CD4-positive, alpha-beta T cell (primary cell): Measurements from ENCODE around the gene HIPK1. TPM values are rescaled to one million over a fixed set of nuclear protein-coding genes. Genes with fewer than 3 reads are reported as not detected.

Experiments used
- ATAC-seq: fragments of 200-7000 bp; cut with Tn5 transposase; one replicate; pipeline ENCODE4 v1.10.0; 2022; ENCODE audit warnings: mild to moderate bottlenecking; ENCODE audit not compliant: poor library complexity
- CTCF ChIA-PET: fragments of 350-600 bp; sonication (Branson Sonifier 250); formaldehyde crosslinking; loops from one replicate; lab custom pipeline; 2021; ENCODE audit warnings: antibody characterized with exemption, inconsistent platforms; lab: Charles Lee
- POLR2A ChIA-PET: fragments of 350-600 bp; sonication (Branson Sonifier 250); formaldehyde crosslinking; loops from one replicate; lab custom pipeline; 2021; ENCODE audit warnings: antibody characterized with exemption, inconsistent platforms; lab: Charles Lee
- DNase-seq, 14 experiments: peaks; one replicate each; pipeline ENCODE4 v3.0.0-alpha.2; 2013 to 2020; ENCODE audit warnings: mixed read lengths in 2 of 14
- H3K27ac ChIP-seq, 2 donors: one replicate each; pipeline versions ENCODE4 v1.5.1 to v1.7.0; 2013; ENCODE audit warnings: low read length in 2 of 2, low read depth in 1 of 2, mild to moderate bottlenecking in 1 of 2
- H3K27me3 ChIP-seq, 2 experiments: 1 replicate in 1 of 2; 2 replicates in 1 of 2; pipeline versions ENCODE4 v1.6.1 to v1.7.0; 2013; ENCODE audit warnings: low read length in 2 of 2, control low read depth in 1 of 2, mild to moderate bottlenecking in 1 of 2, moderate library complexity in 1 of 2; ENCODE audit not compliant: insufficient read depth in 2 of 2, control insufficient read depth in 1 of 2
- H3K36me3 ChIP-seq: one replicate; pipeline ENCODE4 v1.6.1; 2013; ENCODE audit warnings: low read length, control low read depth; ENCODE audit not compliant: insufficient read depth
- H3K4me1 ChIP-seq: one replicate; pipeline ENCODE4 v1.6.1; 2013; ENCODE audit warnings: low read length, control low read depth; ENCODE audit not compliant: insufficient read depth
- H3K4me3 ChIP-seq: one replicate; pipeline ENCODE4 v1.5.1; 2013; ENCODE audit warnings: mild to moderate bottlenecking, low read length, moderate library complexity
- H3K9me3 ChIP-seq, 2 experiments: 1 replicate in 1 of 2; 2 replicates in 1 of 2; pipeline versions ENCODE4 v1.6.1 to v1.7.0; 2013; ENCODE audit warnings: low read length in 2 of 2, mild to moderate bottlenecking in 2 of 2, control low read depth in 1 of 2, moderate library complexity in 1 of 2; ENCODE audit not compliant: control insufficient read depth in 1 of 2, insufficient read depth in 1 of 2
- H3K27ac Mint-ChIP-seq: one replicate; pipeline ENCODE4 v1.8.0; 2020; ENCODE audit warnings: mixed read lengths
- H3K27me3 Mint-ChIP-seq: one replicate; pipeline ENCODE4 v1.8.0; 2021; ENCODE audit warnings: mixed read lengths
- H3K36me3 Mint-ChIP-seq: one replicate; pipeline ENCODE4 v1.8.0; 2021; ENCODE audit warnings: low read depth, mixed read lengths
- H3K4me1 Mint-ChIP-seq: one replicate; pipeline ENCODE4 v1.8.0; 2021; ENCODE audit warnings: low read depth, mixed read lengths
- H3K4me3 Mint-ChIP-seq: one replicate; pipeline ENCODE4 v1.8.0; 2020; ENCODE audit warnings: mild to moderate bottlenecking, mixed read lengths
- H3K9me3 Mint-ChIP-seq: one replicate; pipeline ENCODE4 v1.8.0; 2020; ENCODE audit warnings: mixed read lengths
- intact Hi-C, 2 experiments: fragments of 100-400 bp; cut with DNase I in 1 of 2; cut with micrococcal nuclease in 1 of 2; formaldehyde crosslinking; loops; one replicate each; pipeline versions ENCODE4 v1.15.1 to v1.9.0; 2023 to 2025; cut with DNase I, micrococcal nuclease
- total RNA-seq, 174 experiments: library from RNA in 2 of 174; stranded (reverse) in 2 of 174; gene quantifications; one replicate each; pipeline ENCODE4 v1.2.3 and lab custom pipeline; 2021 to 2026
- TF ChIP-seq, protein P1 (sequence below): fragments of 200-600 bp; IDR thresholded peaks from one replicate; pipeline ENCODE4 v1.8.0; 2022; ENCODE audit warnings: antibody characterized with exemption, mild to moderate bottlenecking

The HIPK1 gene
- total RNA-seq, 2 experiments from 2014 or later: 245 to 251 TPM

DNA sequence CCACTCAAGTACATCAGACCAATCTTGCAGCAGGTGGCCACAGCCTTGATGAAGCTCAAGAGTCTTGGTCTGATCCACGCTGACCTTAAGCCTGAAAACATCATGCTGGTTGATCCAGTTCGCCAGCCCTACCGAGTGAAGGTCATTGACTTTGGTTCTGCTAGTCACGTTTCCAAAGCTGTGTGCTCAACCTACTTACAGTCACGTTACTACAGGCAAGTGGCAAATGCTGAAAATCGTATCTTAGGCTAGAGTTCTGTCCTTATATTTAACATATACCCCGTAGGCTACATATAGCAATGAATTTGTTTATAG, 12.1 kb downstream of the HIPK1 start:
- Histone ChIP-seq H3K4me3 (no peak overlapping the region), H3K36me3 (peaks cover 22% of the 10 kb centered on the region), H3K27me3 (no peaks in the 10 kb centered on the region), H3K9me3 (no peaks in the 10 kb centered on the region), H3K27ac (peak overlapping the region in 1 of 2 donors; percentile 45), H3K4me1 (peaks cover 57% of the 10 kb centered on the region)
- TF ChIP-seq, protein P1, sequence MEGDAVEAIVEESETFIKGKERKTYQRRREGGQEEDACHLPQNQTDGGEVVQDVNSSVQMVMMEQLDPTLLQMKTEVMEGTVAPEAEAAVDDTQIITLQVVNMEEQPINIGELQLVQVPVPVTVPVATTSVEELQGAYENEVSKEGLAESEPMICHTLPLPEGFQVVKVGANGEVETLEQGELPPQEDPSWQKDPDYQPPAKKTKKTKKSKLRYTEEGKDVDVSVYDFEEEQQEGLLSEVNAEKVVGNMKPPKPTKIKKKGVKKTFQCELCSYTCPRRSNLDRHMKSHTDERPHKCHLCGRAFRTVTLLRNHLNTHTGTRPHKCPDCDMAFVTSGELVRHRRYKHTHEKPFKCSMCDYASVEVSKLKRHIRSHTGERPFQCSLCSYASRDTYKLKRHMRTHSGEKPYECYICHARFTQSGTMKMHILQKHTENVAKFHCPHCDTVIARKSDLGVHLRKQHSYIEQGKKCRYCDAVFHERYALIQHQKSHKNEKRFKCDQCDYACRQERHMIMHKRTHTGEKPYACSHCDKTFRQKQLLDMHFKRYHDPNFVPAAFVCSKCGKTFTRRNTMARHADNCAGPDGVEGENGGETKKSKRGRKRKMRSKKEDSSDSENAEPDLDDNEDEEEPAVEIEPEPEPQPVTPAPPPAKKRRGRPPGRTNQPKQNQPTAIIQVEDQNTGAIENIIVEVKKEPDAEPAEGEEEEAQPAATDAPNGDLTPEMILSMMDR: no peak
- ChIA-PET POLR2A (interaction anchor here (1.5 to 4.3 kb wide), 4 partner anchors 7 to 37 kb away, joined by 4 to 59 read pairs (median 14); partner anchors contain the start of genes AP4B1, DCLRE1B and HIPK1), CTCF (interaction anchor here (4.2 kb wide), 1 partner anchor 11 kb away, joined by 18 read pairs; the partner anchor contains the start of gene HIPK1)
- Mint-ChIP-seq H3K27me3 (no peaks in the 10 kb centered on the region), H3K27ac (peak overlapping the region; percentile 78), H3K4me3 (peak overlapping the region; percentile 82), H3K36me3 (peaks cover 60% of the 10 kb centered on the region), H3K4me1 (peaks cover 71% of the 10 kb centered on the region), H3K9me3 (no peaks in the 10 kb centered on the region)
- ATAC-seq (no peak), DNase-seq (no peak)
- intact Hi-C loops: no loop called here

DNA sequence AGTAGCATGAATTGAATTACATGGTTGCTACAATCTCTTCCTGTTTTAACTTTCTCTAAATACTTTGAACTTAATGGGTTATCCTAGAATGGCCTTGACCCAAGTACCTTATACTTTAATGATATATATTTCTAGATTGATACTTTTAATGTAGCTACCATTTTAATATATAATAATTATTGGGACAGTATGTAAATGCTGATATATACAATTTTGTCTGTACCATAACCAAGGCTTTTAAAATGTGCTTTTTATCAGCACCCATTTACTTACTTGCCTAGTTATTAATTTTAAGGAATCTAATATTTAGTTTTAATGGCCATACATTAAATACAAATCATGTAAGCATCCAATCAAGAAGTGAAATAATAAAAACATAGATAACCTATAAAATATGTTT, 13.4 kb downstream of the HIPK1 start:
- H3K4me3 ChIP-seq: no peak overlapping the region
- CTCF ChIA-PET: interaction anchor here (4.2 kb wide), 1 partner anchor 13 kb away, joined by 18 read pairs; the partner anchor contains the start of gene HIPK1
- intact Hi-C loops: no loop called here

DNA sequence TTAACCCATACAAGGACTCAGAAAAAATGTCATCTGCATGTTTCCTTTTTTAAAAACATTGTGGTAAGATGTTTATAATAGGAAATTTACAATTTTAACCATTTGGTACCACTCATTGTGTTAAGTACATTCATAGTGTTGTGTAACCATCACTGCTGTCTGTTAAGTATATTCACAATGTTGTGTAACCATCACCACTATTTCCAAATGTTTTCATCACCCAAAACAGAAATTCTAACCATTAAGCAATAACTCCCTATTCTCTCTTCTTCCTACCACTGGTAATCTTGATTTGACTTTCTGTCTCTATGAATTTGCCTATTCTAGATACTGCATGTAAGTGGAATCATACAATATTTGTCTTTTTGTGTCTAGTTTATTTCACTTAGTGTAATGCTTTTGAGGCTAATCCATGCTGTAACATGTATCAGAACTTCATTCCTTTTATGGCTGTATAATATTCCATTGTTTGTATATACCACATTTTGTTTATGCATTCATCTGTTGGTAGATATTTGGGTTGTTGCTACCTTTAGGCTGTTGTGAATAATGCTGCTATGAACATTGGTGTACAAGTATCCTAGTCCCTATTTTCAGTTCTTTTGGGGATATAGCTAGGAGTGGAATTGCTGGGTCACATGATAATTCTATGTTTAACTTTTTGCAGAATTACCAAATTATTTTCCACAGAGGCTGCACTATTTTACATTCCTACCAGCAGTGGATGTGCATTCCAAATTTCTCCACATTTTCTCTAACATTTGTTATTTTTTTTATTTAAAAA, 14.1 kb downstream of the HIPK1 start:
- peaks cover 53% of the 10 kb centered on the region for H3K4me1 ChIP-seq
- DNase-seq (peak in 1 of 14 experiments; percentile 29), ATAC-seq (no peak)
- Mint-ChIP-seq H3K27ac (no peak overlapping the region), H3K4me1 (peaks cover 73% of the 10 kb centered on the region), H3K4me3 (no peak overlapping the region), H3K27me3 (no peaks in the 10 kb centered on the region), H3K36me3 (peaks cover 60% of the 10 kb centered on the region), H3K9me3 (no peaks in the 10 kb centered on the region)
- POLR2A ChIA-PET: interaction anchor here (1.7 kb wide), 1 partner anchor 13 kb away, joined by 7 read pairs; the partner anchor contains the start of gene HIPK1
- TF ChIP-seq, protein P1: no peak
- H3K36me3 ChIP-seq: peaks cover 22% of the 10 kb centered on the region
- intact Hi-C loops: no loop called here
- CTCF ChIA-PET: no interaction called here
- no peak overlapping the region for H3K27ac ChIP-seq
- no peaks in the 10 kb centered on the region for H3K27me3 ChIP-seq
- H3K9me3 ChIP-seq: no peaks in the 10 kb centered on the region
- H3K4me3 ChIP-seq: no peak overlapping the region

More for the DNA sequence above, 13.4 kb downstream of the HIPK1 start:
- no peaks in the 10 kb centered on the region for H3K27me3 Mint-ChIP-seq
- H3K4me1 Mint-ChIP-seq: peaks cover 73% of the 10 kb centered on the region
- no peaks in the 10 kb centered on the region for H3K27me3 ChIP-seq
- H3K4me3 Mint-ChIP-seq: no peak overlapping the region
- no peak for ATAC-seq
- POLR2A ChIA-PET: interaction anchor here (1.7 kb wide), 1 partner anchor 13 kb away, joined by 7 read pairs; the partner anchor contains the start of gene HIPK1
- H3K9me3 ChIP-seq: no peaks in the 10 kb centered on the region
- DNase-seq: no peak
- peaks cover 61% of the 10 kb centered on the region for H3K36me3 Mint-ChIP-seq
- no peaks in the 10 kb centered on the region for H3K9me3 Mint-ChIP-seq
- H3K27ac ChIP-seq: no peak overlapping the region
- TF ChIP-seq, protein P1: no peak
- H3K27ac Mint-ChIP-seq: peak overlapping the region; percentile 38
- H3K4me1 ChIP-seq: peaks cover 57% of the 10 kb centered on the region
- H3K36me3 ChIP-seq: peaks cover 22% of the 10 kb centered on the region
